GM18873 (cell line): ENCODE measurements around the gene CHDH.
A peak's percentile ranks its signal among the peaks of the same experiment; 100 is the strongest.

Source experiments
- ATAC-seq: cut with Tn5 transposase; IDR thresholded peaks from one replicate; pipeline ENCODE4 v1.9.1; 2021; ENCODE audit warnings: mild to moderate bottlenecking, moderate library complexity, moderate number of reproducible peaks; ENCODE audit not compliant: unreplicated experiment, low FRiP score

Gene CHDH

DNA sequence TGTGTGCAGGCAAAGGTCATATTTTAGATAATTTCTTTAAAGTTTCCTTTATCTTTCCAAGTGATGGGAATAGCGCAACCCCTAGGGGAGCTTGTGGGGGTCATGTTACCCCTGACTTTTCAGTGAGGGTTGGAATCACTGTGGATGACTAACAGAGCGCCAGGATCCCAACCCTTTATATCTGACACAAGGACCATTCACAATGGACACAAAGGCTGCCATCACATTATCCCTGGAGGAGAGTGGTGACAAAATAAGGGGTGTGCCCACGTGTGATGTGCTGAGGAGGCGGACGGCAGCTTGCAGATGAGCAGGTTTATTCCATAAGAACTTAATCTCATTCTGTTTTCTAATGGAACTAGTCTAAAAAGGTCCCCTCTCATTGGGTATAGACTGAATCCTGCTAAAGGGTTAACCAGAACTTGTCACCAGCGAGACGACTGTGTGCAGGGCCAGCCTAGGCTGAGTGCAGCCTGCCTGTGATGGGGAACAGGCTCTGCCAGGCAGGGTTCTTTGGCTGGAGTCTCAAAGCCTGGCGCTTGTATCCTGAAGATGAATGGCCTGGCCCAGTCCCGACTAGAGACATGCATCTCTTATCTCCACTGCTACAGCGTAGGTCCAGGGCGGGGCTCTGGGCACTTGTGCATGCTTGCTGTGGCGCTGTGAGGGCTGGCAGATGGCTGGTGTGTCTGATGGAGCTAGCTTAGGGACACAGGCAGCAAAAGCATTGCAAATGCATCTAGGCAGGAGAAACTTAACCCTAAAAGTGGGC lies 50.2 kb downstream of the CHDH start:
- ATAC-seq: no peak

GRCh38 chr3:53795176-53795575 lies 51.0 kb downstream of the CHDH start:
- no peak for ATAC-seq

DNA sequence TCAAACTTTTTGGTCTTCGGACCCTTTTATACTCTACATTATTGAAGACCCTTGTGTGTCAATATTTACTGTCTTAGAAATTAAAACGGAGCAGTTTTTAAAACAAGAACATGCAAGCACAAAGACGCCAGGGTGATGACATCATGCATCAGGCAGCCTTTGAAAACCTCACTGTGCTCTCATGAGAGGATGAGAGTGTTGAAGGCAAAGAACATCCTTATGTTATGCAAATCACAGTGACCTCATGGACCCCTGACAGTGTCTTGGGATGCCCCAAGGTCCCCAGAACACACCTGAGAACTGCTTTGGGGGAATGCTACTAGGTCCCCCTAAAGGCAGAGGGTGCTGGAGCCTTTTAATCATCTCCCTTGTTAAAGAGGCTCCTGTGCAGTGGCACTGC lies 51.6 kb downstream of the CHDH start:
- ATAC-seq: no peak

- no peak for ATAC-seq
Observed at GRCh38 chr3:53792866-53793265, 53.4 kb downstream of the CHDH start.

- ATAC-seq: no peak
Observed at GRCh38 chr3:53791317-53791716, 54.9 kb downstream of the CHDH start.

GRCh38 chr3:53790470-53790869 lies 55.7 kb downstream of the CHDH start:
- no peak for ATAC-seq

DNA sequence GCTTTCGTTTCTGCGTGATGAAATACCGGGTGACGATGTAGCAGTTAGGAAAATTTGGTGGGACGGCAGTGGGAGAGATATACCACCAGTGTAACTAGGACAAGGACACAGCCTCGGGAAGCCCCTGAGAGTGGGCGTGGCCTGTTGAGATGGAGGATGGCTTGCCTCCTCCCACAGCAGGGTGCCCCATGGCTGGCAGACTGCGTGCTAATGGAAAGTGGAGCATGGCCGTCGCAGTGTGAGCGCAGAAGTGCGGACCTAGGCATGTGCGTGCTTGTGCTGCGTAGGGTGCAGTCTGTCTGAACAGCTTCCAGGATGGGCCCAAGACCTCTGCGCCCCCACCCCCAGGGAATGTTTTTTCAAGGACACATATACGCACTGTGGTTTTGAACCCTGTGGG lies 56.8 kb downstream of the CHDH start:
- ATAC-seq: no peak

- ATAC-seq: no peak
Observed at GRCh38 chr3:53788038-53788437, 58.2 kb downstream of the CHDH start.

DNA sequence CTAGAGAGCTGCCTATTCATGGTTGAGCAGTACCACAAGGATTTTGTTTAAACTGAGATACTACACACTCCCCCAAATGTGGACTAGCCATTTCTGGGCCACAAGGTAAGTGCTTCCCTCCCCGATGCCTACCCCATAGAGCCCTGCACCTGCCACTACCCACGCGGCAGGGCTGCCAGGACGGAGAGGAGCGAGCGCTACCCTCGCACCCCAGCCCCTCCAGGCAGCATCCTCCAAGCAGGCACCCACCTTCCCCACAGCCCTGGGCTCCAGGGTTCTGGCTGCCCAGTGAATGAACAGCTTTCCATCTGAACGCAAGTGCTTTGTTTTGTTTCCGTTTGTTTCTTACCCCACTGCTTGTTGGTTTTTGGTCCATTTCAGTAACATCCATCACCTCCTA lies 59.2 kb downstream of the CHDH start:
- no peak for ATAC-seq

GRCh38 chr3:53780806-53781205 lies 65.4 kb downstream of the CHDH start:
- no peak for ATAC-seq

- no peak for ATAC-seq
Observed at GRCh38 chr3:53780171-53780570, 66.0 kb downstream of the CHDH start.

- no peak for ATAC-seq
Observed at GRCh38 chr3:53778153-53778552, 68.1 kb downstream of the CHDH start.

- ATAC-seq: no peak
Observed at GRCh38 chr3:53777468-53777867, 68.8 kb downstream of the CHDH start.

- ATAC-seq: no peak
Observed at GRCh38 chr3:53776494-53777101, 69.6 kb downstream of the CHDH start.

GRCh38 chr3:53775834-53776251 lies 70.4 kb downstream of the CHDH start:
- ATAC-seq: no peak

DNA sequence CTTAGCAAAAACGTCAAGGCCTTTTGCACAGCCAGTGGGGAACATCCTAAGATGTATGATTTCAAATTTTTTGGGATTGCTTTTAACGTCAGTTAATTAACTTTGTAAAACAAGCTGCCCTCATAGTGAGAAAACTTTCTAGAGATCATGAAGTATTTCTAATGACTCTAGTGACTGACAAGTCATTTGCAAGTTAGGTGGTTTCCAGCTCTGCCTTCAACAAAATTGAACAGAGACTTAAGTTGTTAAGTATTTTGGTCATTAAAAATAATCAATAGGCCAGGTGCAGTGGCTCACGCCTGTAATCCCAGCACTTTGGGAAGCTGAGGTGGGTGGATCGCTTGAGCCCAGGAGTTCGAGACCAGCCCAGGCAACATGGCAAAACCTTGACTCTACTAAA lies 71.2 kb downstream of the CHDH start:
- ATAC-seq: no peak

DNA sequence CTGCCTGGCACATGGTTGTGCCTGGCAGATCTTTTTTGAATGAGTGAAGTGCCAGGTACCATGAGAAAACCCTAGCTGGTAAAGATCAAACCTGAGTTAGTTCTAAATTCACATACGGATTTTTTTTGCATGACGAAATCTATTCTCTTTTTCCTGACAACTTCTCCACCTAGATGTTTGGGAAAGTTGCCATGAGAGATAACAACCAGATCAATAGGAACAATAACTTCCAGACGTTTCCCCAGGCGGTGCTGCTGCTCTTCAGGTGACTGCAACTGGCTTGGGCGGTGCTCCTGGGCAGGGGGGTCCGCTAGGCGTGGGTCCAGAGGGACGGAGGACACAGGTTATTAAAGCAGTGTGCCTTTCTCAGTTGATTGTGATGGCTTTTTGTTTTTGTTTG lies 71.8 kb downstream of the CHDH start:
- peak; percentile 5 for ATAC-seq

GRCh38 chr3:53773611-53774368 lies 72.4 kb downstream of the CHDH start:
- ATAC-seq: peak; percentile 77

DNA sequence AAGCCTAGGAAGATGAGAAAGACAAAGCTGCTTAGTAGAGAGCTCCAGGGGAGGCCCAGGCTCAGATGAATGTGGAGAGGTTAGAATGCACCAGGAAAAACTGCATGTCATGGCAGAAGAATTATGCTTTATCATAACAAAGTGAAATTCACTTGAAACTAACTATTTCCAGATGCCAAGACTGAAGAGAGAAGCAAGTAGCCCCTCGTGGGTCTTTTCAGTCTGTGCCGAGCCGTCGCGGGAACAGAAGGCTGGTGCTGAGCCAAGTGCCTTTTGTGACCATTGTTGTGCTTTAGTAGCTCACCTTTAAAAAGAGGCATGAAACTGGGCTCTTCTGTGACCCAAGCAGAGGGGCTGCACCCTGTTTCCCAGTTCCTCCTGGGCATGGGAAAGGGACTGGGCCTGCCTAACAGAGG lies 73.2 kb downstream of the CHDH start:
- no peak for ATAC-seq

GRCh38 chr3:53772562-53772961 lies 73.7 kb downstream of the CHDH start:
- no peak for ATAC-seq
